Thoracic aorta (tissue), 2 donors: Measurements from ENCODE around the gene HOXD10. TPM values are rescaled to one million over a fixed set of nuclear protein-coding genes. Genes with fewer than 3 reads are reported as not detected.

Experiments
- ATAC-seq: fragments of 150-250 bp; one replicate; pipeline ENCODE4 v1.8.0; 2017; ENCODE audit warnings: low read depth; ENCODE audit not compliant: insufficient number of reproducible peaks, low FRiP score
- DNase-seq: peaks from one replicate; pipeline ENCODE4 v3.0.0-alpha.2; 2020; ENCODE audit warnings: low spot score
- H3K27ac ChIP-seq, 2 donors: fragments of 200-600 bp; sonication (generic); 1 replicate in 1 of 2; 2 replicates in 1 of 2; pipeline ENCODE4 v1.5.1; 2016; ENCODE audit warnings: mild to moderate bottlenecking in 2 of 2, moderate library complexity in 2 of 2
- H3K27me3 ChIP-seq: fragments of 200-600 bp; sonication (generic); replicated peaks from 2 replicates; pipeline ENCODE4 v1.6.0; 2016; ENCODE audit warnings: mild to moderate bottlenecking; ENCODE audit not compliant: insufficient read depth
- H3K36me3 ChIP-seq: fragments of 200-600 bp; sonication (generic); one replicate; pipeline ENCODE4 v1.5.1; 2016
- H3K4me1 ChIP-seq, 2 donors: fragments of 200-600 bp; sonication (generic); 1 replicate in 1 of 2; 2 replicates in 1 of 2; pipeline versions ENCODE4 v1.5.1 to v1.6.0; 2016; ENCODE audit warnings: low read depth in 2 of 2, mild to moderate bottlenecking in 1 of 2; ENCODE audit not compliant: control insufficient read depth in 1 of 2
- H3K4me3 ChIP-seq: fragments of 200-600 bp; sonication (generic); 2 replicates; pipeline ENCODE4 v1.5.1; 2016; ENCODE audit warnings: mild to moderate bottlenecking
- H3K9me3 ChIP-seq: fragments of 200-600 bp; sonication (generic); 2 replicates; pipeline ENCODE4 v1.5.1; 2016
- CTCF ChIP-seq: fragments of 200-600 bp; sonication (generic); IDR thresholded peaks from one replicate; pipeline ENCODE4 v1.5.1; 2019; ENCODE audit warnings: antibody characterized with exemption
- total RNA-seq, 2 donors: library from RNA; depleted of rRNA; stranded (reverse); fragments of >200 nt; gene quantifications; one replicate each; pipeline versions ENCODE4 v1.1.0 to v1.2.3, GENCODE V29; 2016

Gene HOXD10
- total RNA-seq, 2 donors from 2014 or later = not detected

DNA sequence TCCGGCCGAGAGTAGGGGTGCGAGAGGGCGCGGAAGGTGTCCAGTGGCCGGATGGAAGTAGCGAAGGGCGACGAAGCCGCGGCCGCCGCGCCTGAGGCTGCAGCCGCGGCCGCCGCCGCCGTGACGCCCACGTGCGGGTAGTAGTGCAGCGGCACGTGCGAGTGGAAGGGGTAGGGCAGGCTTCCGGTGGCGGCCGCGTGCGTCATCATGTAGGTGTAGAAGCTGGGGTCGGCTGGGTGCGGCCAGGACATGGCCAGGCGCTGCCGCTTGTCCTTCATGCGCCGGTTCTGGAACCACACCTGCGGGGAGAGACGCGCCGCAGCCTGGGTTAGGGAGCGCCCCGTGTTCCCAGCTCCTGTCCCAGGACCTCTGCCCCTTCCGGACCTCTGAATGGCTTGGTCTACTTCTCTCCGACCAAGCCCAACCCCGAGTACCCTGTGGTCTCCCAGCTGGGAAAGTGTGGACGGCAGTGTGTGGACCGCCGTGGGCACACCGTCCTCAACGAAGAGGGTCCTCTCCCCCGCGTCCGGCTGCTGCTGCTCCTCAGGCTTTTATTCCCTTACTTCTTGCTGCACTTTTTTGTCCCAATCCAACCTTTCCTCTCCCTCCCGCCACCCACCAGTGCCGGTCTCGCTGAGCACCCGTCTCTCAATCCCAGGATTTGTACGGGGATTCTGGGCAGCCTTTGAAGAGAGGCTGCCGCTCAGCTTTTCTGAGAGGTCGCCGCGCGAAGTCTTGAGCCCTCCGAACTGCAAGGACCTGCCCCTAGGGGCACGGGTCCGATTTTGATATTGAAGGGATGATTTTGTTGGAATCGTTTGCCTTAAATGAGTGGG lies 35.8 kb upstream of the HOXD10 start:
- no peak for ATAC-seq
- H3K4me1 ChIP-seq = peaks cover under 1 to 19% of the 10 kb centered on the region in 2 donors
- peak overlapping the region; percentile 51 for H3K4me3 ChIP-seq

GRCh38 chr2:176081376-176081836 lies 35.2 kb upstream of the HOXD10 start:
- H3K36me3 ChIP-seq = no peaks in the 10 kb centered on the region
- peaks cover 75% of the 10 kb centered on the region for H3K27me3 ChIP-seq
- H3K4me1 ChIP-seq = peaks cover 4 to 19% of the 10 kb centered on the region in 2 donors
- DNase-seq = no peak
- no peak overlapping the region for H3K4me3 ChIP-seq
- peak overlapping the region in 1 of 2 donors; percentile 27 for H3K27ac ChIP-seq
- no peak for TF ChIP-seq CTCF
- ATAC-seq = no peak
- no peaks in the 10 kb centered on the region for H3K9me3 ChIP-seq

More for the DNA sequence above, 35.8 kb upstream of the HOXD10 start:
- no peaks in the 10 kb centered on the region for H3K9me3 ChIP-seq
- DNase-seq = no peak
- peak overlapping the region in 1 of 2 donors; percentile 27 for H3K27ac ChIP-seq
- no peaks in the 10 kb centered on the region for H3K36me3 ChIP-seq
- no peak for TF ChIP-seq CTCF
- H3K27me3 ChIP-seq = peaks cover 75% of the 10 kb centered on the region

- Histone ChIP-seq H3K36me3 (no peaks in the 10 kb centered on the region), H3K27ac (peak overlapping the region in 1 of 2 donors; percentile 5), H3K27me3 (peaks cover 75% of the 10 kb centered on the region), H3K4me3 (no peak overlapping the region), H3K9me3 (no peaks in the 10 kb centered on the region), H3K4me1 (peaks cover 4 to 19% of the 10 kb centered on the region in 2 donors)
- no peak for TF ChIP-seq CTCF
- no peak for ATAC-seq
- no peak for DNase-seq
These were observed 34.6 kb upstream of the HOXD10 start for GRCh38 chr2:176081837-176082524.

DNA sequence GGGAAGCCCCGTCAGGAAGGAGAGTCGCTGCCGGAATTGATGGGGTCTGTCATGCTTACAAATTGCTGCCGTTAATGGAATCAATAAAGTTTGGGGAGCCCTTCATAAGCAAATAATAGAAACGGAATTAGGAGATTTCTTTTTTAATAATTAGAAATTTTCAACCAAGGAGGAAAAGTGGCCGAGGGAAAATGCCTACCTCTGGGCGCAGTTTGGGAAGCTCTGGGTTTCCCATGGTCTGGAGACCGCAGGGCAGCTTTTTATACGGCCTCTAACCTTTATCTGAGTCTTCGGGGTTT lies 34.1 kb upstream of the HOXD10 start:
- peaks cover 75% of the 10 kb centered on the region for H3K27me3 ChIP-seq
- H3K4me1 ChIP-seq = peaks cover 4 to 19% of the 10 kb centered on the region in 2 donors

More for the DNA sequence above, 34.1 kb upstream of the HOXD10 start:
- Histone ChIP-seq H3K9me3 (no peaks in the 10 kb centered on the region), H3K36me3 (no peaks in the 10 kb centered on the region), H3K4me3 (no peak overlapping the region), H3K27ac (peak overlapping the region in 1 of 2 donors; percentile 5)
- DNase-seq (no peak), ATAC-seq (no peak)
- TF ChIP-seq CTCF = no peak
